Ishikawa (cell line): ENCODE measurements around the gene KRT80.

Experiments used
- CEBPB ChIP-seq: IDR thresholded peaks from 2 replicates; pipeline ENCODE4 v1.6.1; 2012
- CREB1 ChIP-seq: IDR thresholded peaks from 2 replicates; pipeline ENCODE4 v1.6.1; 2012; ENCODE audit warnings: low read depth
- EP300 ChIP-seq: IDR thresholded peaks from 2 replicates; pipeline ENCODE4 v1.6.1; 2012; ENCODE audit warnings: borderline replicate concordance
- FOXM1 ChIP-seq: IDR thresholded peaks from 2 replicates; pipeline ENCODE4 v1.6.1; 2012; ENCODE audit warnings: low read depth, borderline replicate concordance
- MAX ChIP-seq: IDR thresholded peaks from 2 replicates; pipeline ENCODE4 v1.6.1; 2012
- RAD21 ChIP-seq: IDR thresholded peaks from 2 replicates; pipeline ENCODE4 v1.6.1; 2012; ENCODE audit warnings: low read depth
- REST ChIP-seq: IDR thresholded peaks from 2 replicates; pipeline ENCODE4 v1.6.1; 2012; ENCODE audit warnings: low read depth, mild to moderate bottlenecking
- YY1 ChIP-seq: IDR thresholded peaks from 2 replicates; pipeline ENCODE4 v1.6.1; 2012; ENCODE audit warnings: low read depth

- no peak for TF ChIP-seq CREB1
- TF ChIP-seq YY1 = no peak
- TF ChIP-seq RAD21 = peak; percentile 92
- TF ChIP-seq EP300 = no peak
- TF ChIP-seq REST = no peak
- TF ChIP-seq MAX = no peak
- no peak for TF ChIP-seq CEBPB
- TF ChIP-seq FOXM1 = no peak
Measured at GRCh38 chr12:52121824-52122539, 69.8 kb downstream of the KRT80 start.
